CD4-positive, alpha-beta T cell treated with Interleukin-1 beta for 1 hour (primary cell): ENCODE measurements around the gene MTERF4.

Experiments used
- DNase-seq, 2 donors: peaks; one replicate each; pipeline ENCODE4 v3.0.0-alpha.2; 2020 to 2022

The MTERF4 gene

GRCh38 chr2:241068136-241068941 is 33.7 kb downstream of the MTERF4 start:
- no peak for DNase-seq

GRCh38 chr2:241067501-241068135 is 34.5 kb downstream of the MTERF4 start:
- no peak for DNase-seq

GRCh38 chr2:241066893-241067341 is 35.2 kb downstream of the MTERF4 start:
- no peak for DNase-seq

- no peak for DNase-seq
Measured at GRCh38 chr2:241066171-241066892, 35.8 kb downstream of the MTERF4 start.

GRCh38 chr2:241065355-241065803 is 36.7 kb downstream of the MTERF4 start:
- DNase-seq = no peak

GRCh38 chr2:241064802-241065354 is 37.2 kb downstream of the MTERF4 start:
- DNase-seq = no peak

GRCh38 chr2:241064008-241064801 is 37.9 kb downstream of the MTERF4 start:
- peak; percentile 59 to 60 for DNase-seq

GRCh38 chr2:241063587-241063986 is 38.5 kb downstream of the MTERF4 start:
- DNase-seq = no peak

- no peak for DNase-seq
Measured at GRCh38 chr2:241063093-241063551, 39.0 kb downstream of the MTERF4 start.

- DNase-seq = no peak
Measured at GRCh38 chr2:241062389-241063092, 39.5 kb downstream of the MTERF4 start.

GRCh38 chr2:241061275-241061674 is 40.8 kb downstream of the MTERF4 start:
- DNase-seq = no peak

GRCh38 chr2:241053576-241054251 is 48.4 kb downstream of the MTERF4 start:
- no peak for DNase-seq

- DNase-seq = no peak
Measured at GRCh38 chr2:241052677-241053360, 49.3 kb downstream of the MTERF4 start.

GRCh38 chr2:241051578-241052487 is 50.3 kb downstream of the MTERF4 start:
- no peak for DNase-seq

- DNase-seq = no peak
Measured at GRCh38 chr2:241050624-241051577, 51.2 kb downstream of the MTERF4 start.

GRCh38 chr2:241049739-241050623 is 52.1 kb downstream of the MTERF4 start:
- no peak for DNase-seq

- DNase-seq = no peak
Measured at GRCh38 chr2:241048949-241049343, 53.1 kb downstream of the MTERF4 start.
